ENCODE measurements around the gene TGIF1. TPM values are rescaled to one million over a fixed set of nuclear protein-coding genes. Genes with fewer than 3 reads are reported as not detected.
A peak's percentile ranks its signal among the peaks of the same experiment; 100 is the strongest.
"Not testable (repeated sequence)": the region's sequence is repeated elsewhere in the genome, so short reads cannot be mapped to it uniquely, and the experiment has no call there.

TGIF1 gene
- total and polyA plus RNA-seq, 7 experiments from 2014 or later: 15.4 to 88.7 (median 63.5) TPM

GRCh38 chr18:3468833-3469232 is 18.9 kb downstream of the TGIF1 start:
- H3K9me3 Mint-ChIP-seq: no peaks in the 10 kb centered on the region
- peaks cover 11 to 15% of the 10 kb centered on the region in 2 donors for H3K4me1 ChIP-seq (ENCODE audit: control insufficient read depth in 2 of 2, insufficient read depth in 2 of 2, low read length in 2 of 2)
- H3K27me3 Mint-ChIP-seq: no peaks in the 10 kb centered on the region
- DNase-seq (no peak), ATAC-seq (no peak)
- ChIA-PET CTCF (interaction anchor here (0.6 to 2.6 kb wide), 2 partner anchors 11 to 128 kb away, joined by 4 to 10 read pairs; no protein-coding TSS in a partner anchor), POLR2A (interaction anchor here (8.5 kb wide), 1 partner anchor 16 kb away, joined by 50 read pairs; no protein-coding TSS in a partner anchor)
- no peaks in the 10 kb centered on the region for H3K9me3 ChIP-seq (ENCODE audit: control insufficient read depth in 2 of 3, low read length in 3 of 3)
- intact Hi-C loops (cut with micrococcal nuclease): no loop called here
- H3K4me1 Mint-ChIP-seq: peaks cover 9 to 27% (median 17%) of the 10 kb centered on the region in 7 donors
- H3K27me3 ChIP-seq (ENCODE audit: control insufficient read depth in 2 of 2, insufficient read depth in 2 of 2, low read length in 2 of 2): no peaks in the 10 kb centered on the region
- no peak overlapping the region for H3K4me3 Mint-ChIP-seq
- H3K27ac Mint-ChIP-seq: peak overlapping the region in 2 of 9 donors; percentile 36 to 58
- H3K36me3 Mint-ChIP-seq: no peaks in the 10 kb centered on the region
- H3K27ac ChIP-seq (ENCODE audit: low read depth, low read length): no peak overlapping the region
- no peak overlapping the region for H3K4me3 ChIP-seq (ENCODE audit: low read length)
- no peaks in the 10 kb centered on the region for H3K36me3 ChIP-seq (ENCODE audit: control insufficient read depth in 2 of 3, insufficient read depth in 3 of 3, low read length in 3 of 3)

GRCh38 chr18:3471141-3471648 is 21.2 kb downstream of the TGIF1 start:
- intact Hi-C loops (cut with micrococcal nuclease): no loop called here
- no peaks in the 10 kb centered on the region for H3K27me3 Mint-ChIP-seq

GRCh38 chr18:3472121-3472520 is 22.1 kb downstream of the TGIF1 start:
- DNase-seq; H3K4me1 ChIP-seq (ENCODE audit: control insufficient read depth in 2 of 2, insufficient read depth in 2 of 2, low read length in 2 of 2); H3K4me3 Mint-ChIP-seq; H3K36me3 Mint-ChIP-seq; H3K9me3 ChIP-seq (ENCODE audit: control insufficient read depth in 2 of 3, low read length in 3 of 3); H3K27me3 Mint-ChIP-seq; H3K27ac Mint-ChIP-seq; H3K27ac ChIP-seq (ENCODE audit: low read depth, low read length); ATAC-seq; H3K27me3 ChIP-seq (ENCODE audit: control insufficient read depth in 2 of 2, insufficient read depth in 2 of 2, low read length in 2 of 2); intact Hi-C loops (cut with micrococcal nuclease); CTCF ChIA-PET; H3K36me3 ChIP-seq (ENCODE audit: control insufficient read depth in 2 of 3, insufficient read depth in 3 of 3, low read length in 3 of 3); H3K4me3 ChIP-seq (ENCODE audit: low read length); H3K9me3 Mint-ChIP-seq: not testable (repeated sequence)
- H3K4me1 Mint-ChIP-seq: peaks cover 0 to 16% (median 3%) of the 10 kb centered on the region in 7 donors
- POLR2A ChIA-PET: interaction anchor here (0.6 to 0.7 kb wide), 2 partner anchors 32 to 1830 kb away, joined by 3 read pairs; no protein-coding TSS in a partner anchor

More at GRCh38 chr18:3471141-3471648, 21.2 kb downstream of the TGIF1 start:
- H3K27ac ChIP-seq (ENCODE audit: low read depth, low read length): no peak overlapping the region
- peaks cover 9 to 13% of the 10 kb centered on the region in 2 donors for H3K4me1 ChIP-seq (ENCODE audit: control insufficient read depth in 2 of 2, insufficient read depth in 2 of 2, low read length in 2 of 2)
- ChIA-PET CTCF (interaction anchor here (0.6 to 1.2 kb wide), 2 partner anchors 105 to 222 kb away, joined by 3 to 4 read pairs; no protein-coding TSS in a partner anchor), POLR2A (no interaction called here)
- H3K9me3 ChIP-seq (ENCODE audit: control insufficient read depth in 2 of 3, low read length in 3 of 3): no peaks in the 10 kb centered on the region
- H3K36me3 ChIP-seq (ENCODE audit: control insufficient read depth in 2 of 3, insufficient read depth in 3 of 3, low read length in 3 of 3): no peaks in the 10 kb centered on the region
- H3K9me3 Mint-ChIP-seq: peaks cover 0 to 4% (median 0%) of the 10 kb centered on the region in 11 donors
- H3K27ac Mint-ChIP-seq: no peak overlapping the region
- DNase-seq (no peak), ATAC-seq (no peak)
- H3K4me3 ChIP-seq (ENCODE audit: low read length): no peak overlapping the region
- peaks cover 0 to 5% (median 3%) of the 10 kb centered on the region in 5 donors for H3K36me3 Mint-ChIP-seq
- H3K4me3 Mint-ChIP-seq: no peak overlapping the region
- peaks cover 6 to 25% (median 12%) of the 10 kb centered on the region in 7 donors for H3K4me1 Mint-ChIP-seq
- no peaks in the 10 kb centered on the region for H3K27me3 ChIP-seq (ENCODE audit: control insufficient read depth in 2 of 2, insufficient read depth in 2 of 2, low read length in 2 of 2)

- no peak overlapping the region for H3K4me3 Mint-ChIP-seq
- H3K9me3 ChIP-seq (ENCODE audit: control insufficient read depth in 2 of 3, low read length in 3 of 3): no peaks in the 10 kb centered on the region
- peaks cover 0 to 13% (median 0%) of the 10 kb centered on the region in 7 donors for H3K4me1 Mint-ChIP-seq
- no peaks in the 10 kb centered on the region for H3K36me3 ChIP-seq (ENCODE audit: control insufficient read depth in 2 of 3, insufficient read depth in 3 of 3, low read length in 3 of 3)
- H3K27ac Mint-ChIP-seq: peak overlapping the region in 2 of 9 donors; percentile 13 to 59
- no peaks in the 10 kb centered on the region for H3K27me3 Mint-ChIP-seq
- H3K4me1 ChIP-seq (ENCODE audit: control insufficient read depth in 2 of 2, insufficient read depth in 2 of 2, low read length in 2 of 2): no peaks in the 10 kb centered on the region
- no peak overlapping the region for H3K4me3 ChIP-seq (ENCODE audit: low read length)
- peaks cover 0 to 4% (median 0%) of the 10 kb centered on the region in 11 donors for H3K9me3 Mint-ChIP-seq
- H3K27ac ChIP-seq (ENCODE audit: low read depth, low read length): no peak overlapping the region
- intact Hi-C loops (cut with micrococcal nuclease): no loop called here
- DNase-seq (no peak), ATAC-seq (no peak)
- ChIA-PET POLR2A (no interaction called here), CTCF (no interaction called here)
- H3K36me3 Mint-ChIP-seq: peaks cover 0 to 5% (median 3%) of the 10 kb centered on the region in 5 donors
- no peaks in the 10 kb centered on the region for H3K27me3 ChIP-seq (ENCODE audit: control insufficient read depth in 2 of 2, insufficient read depth in 2 of 2, low read length in 2 of 2)
Measured at GRCh38 chr18:3472681-3473544, 22.9 kb downstream of the TGIF1 start.

GRCh38 chr18:3478262-3478978 is 28.4 kb downstream of the TGIF1 start:
- no peaks in the 10 kb centered on the region for H3K36me3 ChIP-seq (ENCODE audit: control insufficient read depth in 2 of 3, insufficient read depth in 3 of 3, low read length in 3 of 3)
- no peaks in the 10 kb centered on the region for H3K27me3 ChIP-seq (ENCODE audit: control insufficient read depth in 2 of 2, insufficient read depth in 2 of 2, low read length in 2 of 2)
- ChIA-PET CTCF (interaction anchor here (0.9 kb wide), 1 partner anchor 20 kb away, joined by 3 read pairs; no protein-coding TSS in a partner anchor), POLR2A (no interaction called here)
- Mint-ChIP-seq H3K36me3 (peaks cover 0 to 5% (median 3%) of the 10 kb centered on the region in 5 donors), H3K4me3 (no peak overlapping the region), H3K4me1 (peaks cover 0 to 7% (median 0%) of the 10 kb centered on the region in 7 donors), H3K9me3 (peaks cover 0 to 4% (median 0%) of the 10 kb centered on the region in 11 donors), H3K27ac (no peak overlapping the region), H3K27me3 (peaks cover 0 to 5% (median 0%) of the 10 kb centered on the region in 5 donors)
- ATAC-seq (no peak), DNase-seq (no peak)
- H3K4me1 ChIP-seq (ENCODE audit: control insufficient read depth in 2 of 2, insufficient read depth in 2 of 2, low read length in 2 of 2): no peaks in the 10 kb centered on the region
- no peak overlapping the region for H3K27ac ChIP-seq (ENCODE audit: low read depth, low read length)
- H3K9me3 ChIP-seq (ENCODE audit: control insufficient read depth in 2 of 3, low read length in 3 of 3): no peaks in the 10 kb centered on the region
- no peak overlapping the region for H3K4me3 ChIP-seq (ENCODE audit: low read length)
- intact Hi-C loops (cut with micrococcal nuclease): no loop called here

- H3K9me3 ChIP-seq (ENCODE audit: control insufficient read depth in 2 of 3, low read length in 3 of 3): no peaks in the 10 kb centered on the region
- ATAC-seq (no peak), DNase-seq (no peak)
- Mint-ChIP-seq H3K4me1 (no peaks in the 10 kb centered on the region), H3K9me3 (no peaks in the 10 kb centered on the region), H3K27ac (no peak overlapping the region), H3K4me3 (no peak overlapping the region), H3K36me3 (peaks cover 0 to under 1% (median 0%) of the 10 kb centered on the region in 5 donors), H3K27me3 (peaks cover 0 to 6% (median 0%) of the 10 kb centered on the region in 5 donors)
- no peaks in the 10 kb centered on the region for H3K36me3 ChIP-seq (ENCODE audit: control insufficient read depth in 2 of 3, insufficient read depth in 3 of 3, low read length in 3 of 3)
- POLR2A ChIA-PET: no interaction called here
- intact Hi-C loops (cut with micrococcal nuclease): no loop called here
- H3K4me3 ChIP-seq (ENCODE audit: low read length): no peak overlapping the region
- no peak overlapping the region for H3K27ac ChIP-seq (ENCODE audit: low read depth, low read length)
- no peaks in the 10 kb centered on the region for H3K4me1 ChIP-seq (ENCODE audit: control insufficient read depth in 2 of 2, insufficient read depth in 2 of 2, low read length in 2 of 2)
- no peaks in the 10 kb centered on the region for H3K27me3 ChIP-seq (ENCODE audit: control insufficient read depth in 2 of 2, insufficient read depth in 2 of 2, low read length in 2 of 2)
- CTCF ChIA-PET: interaction anchor here (0.6 kb wide), 1 partner anchor 78 kb away, joined by 4 read pairs; no protein-coding TSS in a partner anchor
Measured at GRCh38 chr18:3479978-3480509, 30.1 kb downstream of the TGIF1 start.
